H1 (cell line): ENCODE measurements around the gene GALNT9. TPM values are rescaled to one million over a fixed set of nuclear protein-coding genes. Genes with fewer than 3 reads are reported as not detected.

Source experiments
- CTCF ChIA-PET: fragments of 300-600 bp; sonication (Branson Sonifier 250); formaldehyde crosslinking; loops from one replicate; lab custom pipeline; 2021; ENCODE audit not compliant: partially characterized antibody; lab: Charles Lee
- POLR2A ChIA-PET: fragments of 300-600 bp; sonication (Branson Sonifier 250); formaldehyde crosslinking; loops from one replicate; lab custom pipeline; 2021; ENCODE audit warnings: inconsistent platforms; ENCODE audit not compliant: partially characterized antibody; lab: Charles Lee
- DNase-seq, 2 experiments: peaks; one replicate each; pipeline versions ENCODE4 v3.0.0 to v3.0.0-alpha.2; 2010 to 2022; ENCODE audit warnings: low spot score in 2 of 2, low read depth in 1 of 2, mixed read lengths in 1 of 2
- FAIRE-seq: peaks from 2 replicates; lab custom pipeline; 2011; peaks lifted over from hg19 to GRCh38; lab: Jason Lieb, UNC
- H2AFZ ChIP-seq: 2 replicates; pipeline ENCODE4 v1.8.1; 2012; ENCODE audit warnings: low read length, inconsistent platforms
- H2AK5ac ChIP-seq: 2 replicates; pipeline ENCODE4 v1.6.1; 2013; ENCODE audit warnings: low read depth, low read length
- H2BK120ac ChIP-seq: replicated peaks from 2 replicates; pipeline ENCODE3; 2013; ENCODE audit warnings: low read depth, low read length, inconsistent platforms
- H2BK12ac ChIP-seq: 2 replicates; pipeline ENCODE4 v1.6.1; 2013; ENCODE audit warnings: low read depth, low read length
- H2BK15ac ChIP-seq: 2 replicates; pipeline ENCODE4 v1.6.1; 2013; ENCODE audit warnings: low read length
- H2BK20ac ChIP-seq: 2 replicates; pipeline ENCODE4 v1.6.1; 2013; ENCODE audit warnings: low read length
- H2BK5ac ChIP-seq: 2 replicates; pipeline ENCODE4 v1.6.1; 2013; ENCODE audit warnings: low read depth, low read length
- H3K14ac ChIP-seq: 2 replicates; pipeline ENCODE4 v1.6.1; 2013; ENCODE audit warnings: inconsistent platforms; ENCODE audit not compliant: insufficient read length
- H3K18ac ChIP-seq: 2 replicates; pipeline ENCODE4 v1.6.1; 2013; ENCODE audit warnings: low read length; ENCODE audit errors: extremely low read depth
- H3K23ac ChIP-seq: 2 replicates; pipeline ENCODE4 v1.6.1; 2013; ENCODE audit warnings: inconsistent platforms; ENCODE audit not compliant: insufficient read length
- H3K23me2 ChIP-seq: 2 replicates; pipeline ENCODE4 v1.6.1; 2013; ENCODE audit warnings: low read depth, low read length
- H3K27ac ChIP-seq: 2 replicates; pipeline ENCODE4 v1.6.1; 2011; ENCODE audit warnings: low read depth, low read length, inconsistent platforms
- H3K27me3 ChIP-seq, 4 experiments: replicated peaks in 1 of 4; 1 replicate in 1 of 4; 2 replicates in 3 of 4; pipeline versions ENCODE4 v1.6.1 to v1.8.1; 2011 to 2013; ENCODE audit warnings: low read length in 3 of 4, mild to moderate bottlenecking in 3 of 4, inconsistent platforms in 2 of 4, mixed read lengths in 2 of 4, moderate library complexity in 1 of 4; ENCODE audit not compliant: control insufficient read depth in 3 of 4, insufficient read depth in 3 of 4; ENCODE audit errors: extremely low read depth in 1 of 4
- H3K36me3 ChIP-seq, 4 experiments: 2 replicates each; pipeline versions ENCODE4 v1.6.1 to v1.8.1; 2011 to 2013; ENCODE audit warnings: mild to moderate bottlenecking in 4 of 4, low read length in 3 of 4, moderate library complexity in 2 of 4, control low read depth in 1 of 4, inconsistent platforms in 1 of 4; ENCODE audit not compliant: insufficient read depth in 4 of 4, control insufficient read depth in 2 of 4
- H3K4ac ChIP-seq: replicated peaks from 2 replicates; pipeline ENCODE3; 2013; ENCODE audit warnings: low read length, low read depth, mixed read lengths, inconsistent platforms; ENCODE audit not compliant: insufficient read length
- H3K4me1 ChIP-seq, 4 experiments: replicated peaks in 1 of 4; 1 replicate in 1 of 4; 2 replicates in 3 of 4; pipeline versions ENCODE4 v1.6.1 to v1.8.1; 2011 to 2013; ENCODE audit warnings: low read length in 3 of 4, inconsistent platforms in 2 of 4, mixed read lengths in 1 of 4; ENCODE audit not compliant: insufficient read depth in 4 of 4, control insufficient read depth in 3 of 4
- H3K4me2 ChIP-seq, 2 experiments: 2 replicates each; pipeline versions ENCODE4 v1.6.1 to v1.8.1; 2011 to 2013; ENCODE audit warnings: low read depth in 2 of 2, low read length in 2 of 2, control low read depth in 1 of 2, inconsistent platforms in 1 of 2, mild to moderate bottlenecking in 1 of 2; ENCODE audit not compliant: insufficient read depth in 1 of 2
- H3K4me3 ChIP-seq, 4 experiments: fragments of 200-600, 300-600 bp in 1 of 4; sonication (generic), shearing (Covaris generic), sonication (Bioruptor Twin) in 1 of 4; 2 replicates each; pipeline versions ENCODE4 v1.5.1 to v1.8.1; 2011 to 2016; ENCODE audit warnings: low read length in 4 of 4, low read depth in 3 of 4, control low read depth in 2 of 4, inconsistent platforms in 2 of 4, mild to moderate bottlenecking in 2 of 4, mixed read lengths in 1 of 4, moderate library complexity in 1 of 4; ENCODE audit not compliant: insufficient read depth in 2 of 4; ENCODE audit errors: extremely low read depth in 1 of 4
- H3K56ac ChIP-seq: replicated peaks from 2 replicates; pipeline ENCODE3; 2013; ENCODE audit warnings: low read depth, mild to moderate bottlenecking, mixed read lengths, low read length, inconsistent platforms; ENCODE audit not compliant: insufficient read length
- H3K79me1 ChIP-seq: 2 replicates; pipeline ENCODE4 v1.6.1; 2013; ENCODE audit warnings: low read depth, low read length, control low read depth
- H3K79me2 ChIP-seq, 2 experiments: 2 replicates each; pipeline versions ENCODE4 v1.6.1 to v1.8.1; 2012 to 2013; ENCODE audit warnings: low read length in 2 of 2, mild to moderate bottlenecking in 2 of 2, inconsistent platforms in 1 of 2; ENCODE audit not compliant: insufficient read depth in 2 of 2, control insufficient read depth in 1 of 2
- H3K9ac ChIP-seq, 4 experiments: replicated peaks in 1 of 4; 1 replicate in 1 of 4; 2 replicates in 3 of 4; pipeline versions ENCODE4 v1.6.1 to v1.8.1; 2011 to 2013; ENCODE audit warnings: low read depth in 3 of 4, low read length in 3 of 4, control low read depth in 2 of 4, mild to moderate bottlenecking in 2 of 4, moderate library complexity in 2 of 4, inconsistent platforms in 1 of 4; ENCODE audit errors: extremely low read depth in 1 of 4
- H3K9me3 ChIP-seq, 2 experiments: 2 replicates each; pipeline versions ENCODE4 v1.6.1 to v1.8.1; 2012 to 2013; ENCODE audit warnings: mild to moderate bottlenecking in 2 of 2, moderate library complexity in 2 of 2, control low read depth in 1 of 2, inconsistent platforms in 1 of 2, low read depth in 1 of 2, low read length in 1 of 2, mixed read lengths in 1 of 2; ENCODE audit not compliant: insufficient read depth in 2 of 2
- H4K20me1 ChIP-seq, 2 experiments: replicated peaks in 1 of 2; 2 replicates each; pipeline versions ENCODE3 to v1.8.1; 2011 to 2013; ENCODE audit warnings: inconsistent platforms in 2 of 2, low read length in 2 of 2, mild to moderate bottlenecking in 1 of 2; ENCODE audit not compliant: insufficient read depth in 2 of 2, control insufficient read depth in 1 of 2
- H4K5ac ChIP-seq: 2 replicates; pipeline ENCODE4 v1.6.1; 2013; ENCODE audit warnings: low read length, low read depth, mixed read lengths, inconsistent platforms; ENCODE audit not compliant: insufficient read length
- H4K8ac ChIP-seq: 2 replicates; pipeline ENCODE4 v1.8.0; 2013; ENCODE audit warnings: mild to moderate bottlenecking, moderate library complexity, low read length, inconsistent platforms; ENCODE audit not compliant: insufficient read depth; ENCODE audit errors: extremely low read depth
- H4K91ac ChIP-seq: replicated peaks from 2 replicates; pipeline ENCODE3; 2013; ENCODE audit warnings: low read length, mixed read lengths, inconsistent platforms; ENCODE audit not compliant: insufficient read length
- CBX5 ChIP-seq: fragments of 300-800, 300-1000 bp; sonication (generic); IDR thresholded peaks from 2 replicates; pipeline ENCODE4 v1.7.1; 2016; ENCODE audit warnings: antibody characterized with exemption, low read length, low read depth
- CREB1 ChIP-seq: IDR thresholded peaks from 2 replicates; pipeline ENCODE4 v1.6.1; 2012; ENCODE audit warnings: inconsistent platforms
- JUND ChIP-seq: IDR thresholded peaks from 2 replicates; pipeline ENCODE4 v1.6.1; 2011; ENCODE audit warnings: mild to moderate bottlenecking, improper control_type of control experiment, low read length
- KDM1A ChIP-seq: fragments of 200-600, 300-600 bp; sonication (generic); IDR thresholded peaks from 2 replicates; pipeline ENCODE4 v1.7.1; 2016; ENCODE audit warnings: mild to moderate bottlenecking, low read length, borderline replicate concordance
- SRF ChIP-seq: IDR thresholded peaks from 2 replicates; pipeline ENCODE4 v1.6.1; 2011; ENCODE audit warnings: mild to moderate bottlenecking, low read depth, low read length, moderate library complexity
- TAF7 ChIP-seq: optimal IDR thresholded peaks from 2 replicates; pipeline ENCODE3; 2011; ENCODE audit warnings: low read depth, mild to moderate bottlenecking, inconsistent platforms, low read length, moderate library complexity, borderline replicate concordance
- TCF12 ChIP-seq: IDR thresholded peaks from 2 replicates; pipeline ENCODE4 v1.6.1; 2011; ENCODE audit warnings: low read depth, mild to moderate bottlenecking, low read length
- TEAD4 ChIP-seq: IDR thresholded peaks from 2 replicates; pipeline ENCODE4 v1.6.1; 2012; ENCODE audit warnings: low read depth, low read length, inconsistent platforms, mixed read lengths
- USF2 ChIP-seq: IDR thresholded peaks from 2 replicates; pipeline ENCODE4 v1.6.1; 2011; ENCODE audit warnings: low read length, improper control_type of control experiment
- WGBS, 2 experiments: shearing (Covaris generic) in 1 of 2; methylation state at CpG; one replicate each; pipeline versions ENCODE4 v1.1.6 to v1.1.7; 2013 to 2015; ENCODE audit warnings: low lambda C conversion rate in 2 of 2, mixed read lengths in 2 of 2, inconsistent platforms in 1 of 2, low coverage in 1 of 2, missing lambda C conversion rate in 1 of 2; ENCODE audit not compliant: insufficient replicate concordance in 2 of 2, insufficient coverage in 1 of 2, insufficient read length in 1 of 2; ENCODE audit errors: extremely low coverage in 1 of 2, missing lambda C conversion rate in 1 of 2; 5-methylcytosine and 5-hydroxymethylcytosine counted together
- polyA plus RNA-seq, 7 experiments: library from polyadenylated mRNA; depleted of rRNA in 3 of 7; stranded (reverse) in 5 of 7; unstranded in 2 of 7; fragments of >200 nt in 5 of 7; fragments of 200-250 nt in 2 of 7; gene quantifications; 1 replicate in 5 of 7; 2 replicates in 1 of 7; 4 replicates in 1 of 7; pipeline versions ENCODE4 v1.2.1 to v1.2.3, GENCODE V29; 2011 to 2013; ENCODE audit warnings: missing spikeins in 2 of 7, mixed read lengths in 2 of 7
- total RNA-seq: library from RNA; stranded (reverse); fragmentation: NEBNext Ultra II Directional; extraction: Animal tissue kit (Norgen Biotek cat#: 25700); gene quantifications from 2 replicates; pipeline ENCODE4 v1.2.1, GENCODE V29; 2021

The GALNT9 gene
- total and polyA plus RNA-seq, 2 of the 8 experiments (the other 6 are each of a cell fraction or from before 2014, with no cell fraction given), result 2.0 to 3.6 TPM

GRCh38 chr12:132338781-132339180 lies 9.4 kb upstream of the GALNT9 start:
- Histone ChIP-seq H2BK120ac (no peak overlapping the region), H3K79me2 (no peaks in the 10 kb centered on the region), H3K9me3 (peaks cover 0 to 2% of the 10 kb centered on the region in 2 experiments; a peak in 2 of 4 replicates), H3K4me3 (no peak overlapping the region), H2BK15ac (no peak overlapping the region), H3K23ac (no peak overlapping the region), H3K14ac (no peak overlapping the region), H2BK20ac (no peak overlapping the region), H3K27ac (no peak overlapping the region), H3K56ac (no peak overlapping the region), H2AK5ac (no peak overlapping the region), H3K9ac (no peak overlapping the region), H4K5ac (no peak overlapping the region), H3K4ac (no peak overlapping the region), H2AFZ (no peak overlapping the region), H3K4me2 (no peak overlapping the region), H4K20me1 (peaks cover 1 to 6% of the 10 kb centered on the region in 2 experiments), H2BK12ac (no peak overlapping the region), H3K4me1 (peaks cover 0 to 2% (median 2%) of the 10 kb centered on the region in 4 experiments; a peak in 3 of 7 replicates), H3K79me1 (no peaks in the 10 kb centered on the region), H3K36me3 (no peaks in the 10 kb centered on the region), H3K23me2 (peaks cover 8% of the 10 kb centered on the region; the same call in 1 of the 2 replicates), H2BK5ac (no peak overlapping the region), H3K18ac (no peak overlapping the region)
- POLR2A ChIA-PET, result no interaction called here
- WGBS, 2 experiments, result 94% methylated on average over 21 of the region's 24 CpGs; no CpG with 5 or more reads in 1 of the 2 experiments
- no peak for FAIRE-seq
- CTCF ChIA-PET, result interaction anchor here (1.2 to 1.3 kb wide), 3 partner anchors 10 to 141 kb away, joined by 3 read pairs; partner anchors contain the start of gene GALNT9
- TF ChIP-seq JUND, result no peak
- TF ChIP-seq TEAD4, result no peak
- no peak for TF ChIP-seq TCF12
- TF ChIP-seq USF2, result no peak
- TF ChIP-seq TAF7, result no peak
- no peak for TF ChIP-seq KDM1A
- TF ChIP-seq CBX5, result no peak
- no peak for TF ChIP-seq CREB1
- no peak for TF ChIP-seq SRF
- TF ChIP-seq, all 59 proteins: peak for 0
- DNase-seq, result no peak
- H3K27me3 ChIP-seq, result peaks cover 1 to 41% (median 10%) of the 10 kb centered on the region in 4 experiments
- H4K91ac ChIP-seq, result no peak overlapping the region
- H4K8ac ChIP-seq, result no peak overlapping the region
